ENCODE data around the gene TSPAN31. TPM values are rescaled to one million over a fixed set of nuclear protein-coding genes. Genes with fewer than 3 reads are reported as not detected.
"Not testable (repeated sequence)": the region's sequence is repeated elsewhere in the genome, so short reads cannot be mapped to it uniquely, and the experiment has no call there.

Gene TSPAN31
- total RNA-seq, 1 experiment from 2014 or later = 64.1 TPM

DNA sequence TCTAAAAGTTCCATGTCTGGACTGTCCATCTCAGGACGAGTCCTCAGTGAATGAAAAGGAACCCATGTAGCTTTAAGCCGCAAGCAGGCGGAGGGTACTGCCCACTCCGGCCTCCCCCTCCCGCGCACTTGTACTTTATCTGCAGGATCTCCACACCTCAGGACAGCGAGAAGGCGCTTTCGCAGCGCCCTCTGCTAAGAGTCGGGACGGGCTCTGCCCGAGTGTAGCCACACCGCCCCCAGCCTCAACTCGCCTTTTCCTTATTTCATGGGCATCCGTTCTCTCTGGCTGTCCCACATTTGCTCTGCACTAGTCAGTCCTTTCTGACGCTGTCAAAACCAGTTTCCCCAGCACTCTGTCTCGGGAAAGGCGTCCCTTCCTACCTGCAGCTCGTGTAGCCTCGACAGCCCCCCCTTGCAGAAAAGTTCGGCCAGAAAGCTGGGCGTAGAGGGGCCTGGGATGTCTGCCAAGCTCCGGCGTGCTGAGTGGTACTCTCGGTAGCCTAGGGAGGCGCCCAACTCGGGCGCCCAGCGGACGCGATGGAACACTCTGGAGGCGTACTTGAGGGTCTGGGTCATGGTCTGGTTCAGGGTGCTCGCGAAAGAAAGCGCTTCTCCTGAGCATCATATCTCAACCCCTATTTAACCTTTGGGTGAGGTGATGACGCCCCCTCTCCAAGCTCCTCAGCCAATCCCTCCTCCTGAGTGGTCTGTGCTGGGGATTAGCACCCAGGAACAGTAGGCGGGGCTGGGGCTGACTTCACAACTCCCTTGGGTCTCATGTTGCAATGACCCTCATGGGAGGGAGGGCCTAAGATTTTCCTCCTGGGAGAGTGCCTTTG, 21.8 kb downstream of the TSPAN31 start, which contains the start of gene CYP27B1:
Gene CYP27B1, minus strand, starts transcription at position 615 of the 841 bp plus-strand sequence. Its CDS starts 37 bp downstream, at position 578.
- DNase-seq (ENCODE audit: low spot score) = no peak

DNA sequence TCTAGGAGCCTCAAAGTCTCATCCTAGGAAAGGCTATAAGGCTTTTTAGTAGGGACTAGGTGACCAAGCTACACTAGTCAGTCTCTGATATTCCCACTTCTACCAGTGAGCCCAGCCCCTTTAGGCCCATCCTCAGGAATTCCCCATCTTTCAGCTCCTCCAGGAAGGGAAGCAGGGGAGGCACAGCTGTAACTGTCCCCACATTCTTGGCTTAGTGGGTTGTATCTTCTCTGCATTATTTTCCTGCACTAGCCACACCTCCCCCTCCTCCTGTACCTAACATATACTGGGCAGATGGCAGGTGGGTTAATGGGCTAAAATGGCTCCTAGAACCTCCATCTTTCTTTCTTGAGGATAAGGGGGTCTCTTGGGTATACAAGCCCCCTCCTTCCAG, 22.5 kb downstream of the TSPAN31 start:
- no peak for DNase-seq (ENCODE audit: low spot score)

DNA sequence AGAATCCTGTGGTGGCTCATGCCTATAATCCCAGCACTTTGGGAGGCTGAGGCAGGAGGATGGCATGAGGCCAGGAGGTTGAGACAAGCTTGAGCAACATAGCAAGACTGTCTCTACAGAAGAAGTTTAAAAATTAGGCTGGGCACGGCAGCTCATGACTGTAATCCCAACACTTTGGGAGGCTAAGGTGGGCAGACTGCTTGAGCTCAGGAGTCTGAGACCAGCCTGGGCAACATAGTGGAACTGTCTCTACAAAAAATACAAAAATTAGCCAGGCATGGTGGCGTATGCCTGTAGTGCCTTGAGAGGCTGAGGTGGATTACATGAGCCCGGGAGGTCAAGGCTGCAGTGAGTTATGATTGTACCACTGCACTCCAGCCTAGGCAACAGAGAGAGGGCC, 23.0 kb downstream of the TSPAN31 start:
- DNase-seq (ENCODE audit: low spot score) = no peak

DNA sequence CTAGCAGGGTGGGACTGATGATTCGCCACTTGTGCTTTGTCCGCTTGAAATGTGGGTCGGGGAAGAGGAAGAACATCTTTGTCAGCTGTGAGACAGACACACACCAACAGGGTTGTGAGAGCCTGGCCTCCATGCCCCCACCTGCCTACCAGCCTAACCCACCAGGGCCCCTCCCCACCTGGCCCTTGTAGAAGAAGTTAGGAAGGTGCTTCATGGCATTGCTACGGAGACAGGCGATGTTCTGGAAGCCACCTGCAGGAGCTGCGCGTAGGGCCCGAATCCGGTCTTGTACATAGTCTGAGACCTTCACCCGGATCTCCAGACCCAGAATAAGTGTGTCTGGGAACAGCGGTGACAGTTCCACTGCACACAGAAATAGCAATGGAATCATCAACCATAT, 24.8 kb downstream of the TSPAN31 start:
- DNase-seq (ENCODE audit: low spot score) = no peak

DNA sequence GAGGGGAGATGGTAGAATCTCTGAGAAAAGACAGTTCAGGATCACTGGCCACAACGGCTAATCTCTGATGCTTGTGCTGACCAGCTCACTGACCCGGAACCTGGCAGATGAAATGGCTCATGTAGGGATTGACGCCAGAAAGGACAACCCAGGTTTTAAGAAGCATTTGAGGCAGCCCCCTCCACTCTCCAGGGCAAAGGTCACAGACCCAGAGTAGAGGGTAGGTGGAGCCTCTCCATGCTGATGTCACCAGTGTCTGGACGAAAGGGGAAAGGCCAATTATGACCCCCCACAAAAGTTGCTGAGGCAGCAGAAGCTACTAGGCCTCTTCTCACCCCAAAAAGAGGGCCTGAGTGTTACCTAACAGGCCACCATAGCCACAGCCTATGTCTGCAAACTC, 25.9 kb downstream of the TSPAN31 start:
- no peak for DNase-seq (ENCODE audit: low spot score)

DNA sequence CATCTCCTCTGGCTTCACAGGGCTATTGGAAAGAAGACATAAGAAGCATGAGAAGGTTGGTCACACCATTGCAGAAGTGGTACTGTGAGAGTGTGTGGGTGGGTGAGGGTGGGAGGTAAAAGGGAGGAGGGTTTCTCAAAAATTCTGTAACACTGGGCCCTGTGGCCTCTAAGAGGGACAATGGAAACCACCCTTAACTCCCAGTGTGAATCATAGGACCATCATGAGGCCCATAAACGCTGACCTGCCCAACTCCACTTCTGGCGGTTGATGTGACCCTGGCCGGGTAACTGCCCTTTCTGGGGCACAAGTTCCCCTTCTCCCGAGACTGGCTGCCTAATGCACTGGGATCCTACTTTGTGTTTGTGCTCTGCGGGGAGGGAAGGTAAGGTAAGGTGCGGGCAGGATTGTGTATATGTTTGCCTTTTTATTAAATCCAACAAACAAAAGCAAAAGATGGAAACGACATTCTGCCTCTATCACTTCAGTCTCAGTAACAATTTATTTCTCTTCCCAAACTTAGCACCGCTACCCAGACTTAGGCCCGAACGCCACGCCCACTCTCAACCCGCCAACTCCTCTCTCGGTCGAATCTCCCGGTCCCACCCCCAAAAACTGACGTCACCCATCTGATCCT, 26.5 kb downstream of the TSPAN31 start:
- peak; percentile 88 for DNase-seq (ENCODE audit: low spot score)

DNA sequence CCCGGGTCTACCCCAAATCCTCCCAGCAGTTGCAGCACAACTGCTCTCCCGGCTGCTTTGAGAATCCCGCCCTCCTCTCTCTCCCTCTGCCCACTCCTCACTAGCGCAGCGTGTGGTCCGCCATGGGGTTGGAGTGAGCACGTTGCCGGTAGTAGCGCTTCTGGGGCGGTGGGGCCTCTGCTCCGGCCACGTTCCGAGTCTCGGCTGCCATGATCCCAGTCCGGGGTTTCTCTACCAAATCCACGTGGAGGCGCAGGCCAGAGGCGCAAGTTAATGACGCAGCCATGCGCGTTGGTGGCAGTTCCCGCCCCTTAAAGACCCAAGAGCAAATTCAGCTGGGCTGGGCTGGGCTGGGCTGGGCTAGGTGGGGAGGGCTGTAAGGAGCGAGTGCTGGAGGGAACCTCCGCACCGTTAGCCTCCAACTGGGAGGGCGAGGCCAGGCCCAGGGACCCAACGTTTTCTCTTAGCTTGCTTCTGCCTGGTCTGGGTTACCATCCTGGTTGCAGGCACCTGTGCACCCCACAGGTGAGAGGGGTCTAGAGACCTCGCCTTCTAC, 27.1 kb downstream of the TSPAN31 start, which contains the start of gene METTL1:
Gene METTL1, minus strand, starts transcription at position 233 of the 556 bp plus-strand sequence. Its CDS starts 22 bp downstream, at position 211.
- peak; percentile 96 for DNase-seq (ENCODE audit: low spot score)

DNA sequence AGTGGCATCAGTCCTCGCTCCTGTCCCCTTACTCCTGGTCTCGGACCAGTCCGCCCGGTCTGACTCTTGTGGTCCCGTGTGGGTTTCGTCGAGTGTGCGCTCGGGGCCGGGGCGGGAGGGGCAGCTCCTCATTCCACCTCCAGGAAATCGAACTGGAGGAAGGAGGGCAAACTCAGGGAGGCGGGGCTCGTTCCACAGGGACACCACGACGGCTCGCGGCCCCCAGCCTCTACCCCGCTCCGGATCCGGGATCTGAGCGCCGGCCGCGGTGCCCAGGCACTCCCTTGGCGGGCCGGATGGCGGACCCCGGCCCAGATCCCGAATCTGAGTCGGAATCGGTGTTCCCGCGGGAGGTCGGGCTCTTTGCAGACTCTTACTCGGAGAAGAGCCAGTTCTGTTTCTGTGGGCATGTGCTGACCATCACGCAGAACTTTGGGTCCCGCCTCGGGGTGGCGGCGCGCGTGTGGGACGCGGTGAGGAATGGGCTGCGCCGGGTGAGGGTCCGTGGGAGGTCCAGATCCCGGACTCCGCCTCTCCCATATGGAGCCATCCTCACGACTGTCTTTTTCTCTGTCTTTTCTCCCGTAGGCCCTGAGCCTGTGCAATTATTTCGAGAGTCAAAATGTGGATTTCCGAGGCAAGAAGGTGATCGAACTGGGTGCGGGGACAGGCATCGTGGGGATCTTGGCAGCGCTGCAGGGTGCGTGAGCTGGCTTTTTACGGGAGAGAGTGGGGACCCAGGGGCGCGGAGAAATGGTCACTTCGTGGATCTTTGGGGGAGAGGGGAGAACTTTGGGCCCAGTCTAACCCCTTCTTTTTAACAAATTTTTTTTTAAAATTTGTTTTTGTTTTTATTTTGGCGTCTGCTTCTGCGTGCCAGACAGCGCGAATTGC, 27.8 kb downstream of the TSPAN31 start, which contains the start of gene EEF1AKMT3:
Gene EEF1AKMT3, plus strand, starts transcription at position 186 of the 894 bp plus-strand sequence. Its CDS starts 111 bp downstream, at position 297.
- no peak for DNase-seq (ENCODE audit: low spot score)

DNA sequence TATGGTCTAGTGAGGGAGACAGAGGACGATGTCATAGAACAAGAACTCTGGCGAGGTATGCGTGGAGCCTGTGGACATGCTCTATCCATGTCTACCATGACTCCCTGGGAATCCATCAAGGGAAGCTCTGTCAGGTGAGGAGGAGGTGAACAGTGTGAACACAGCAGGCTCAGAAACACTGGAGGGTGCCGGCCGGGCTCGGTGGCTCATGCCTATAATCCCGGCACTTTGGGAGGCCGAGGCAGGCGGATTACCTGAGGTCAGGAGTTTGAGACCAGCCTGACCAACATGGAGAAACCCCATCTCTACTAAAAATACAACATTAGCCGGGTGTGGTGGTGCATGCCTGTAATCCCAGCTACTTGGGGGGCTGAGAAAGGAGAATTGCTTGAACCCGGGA, 29.8 kb downstream of the TSPAN31 start:
- DNase-seq (ENCODE audit: low spot score) = not testable (repeated sequence)

DNA sequence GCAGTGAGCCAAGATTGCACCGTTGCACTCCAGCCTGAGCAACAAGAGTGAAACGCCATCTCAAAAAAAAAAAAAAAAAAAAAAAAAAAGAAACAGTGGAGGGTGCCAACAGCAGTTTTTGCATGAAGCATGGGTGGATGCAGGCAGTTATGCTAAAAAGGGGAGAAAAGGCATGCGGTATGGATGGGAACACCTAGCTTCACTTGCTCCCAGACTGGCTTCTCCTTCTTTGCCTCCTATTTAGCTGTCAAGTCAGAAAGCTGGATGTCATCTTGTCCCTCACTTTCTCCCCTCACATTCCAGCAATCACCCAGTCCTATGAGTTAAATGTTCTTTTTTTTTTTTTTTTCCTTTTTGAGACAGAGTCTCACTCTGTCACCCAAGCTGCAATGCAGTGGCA, 30.2 kb downstream of the TSPAN31 start:
- no peak for DNase-seq (ENCODE audit: low spot score)

DNA sequence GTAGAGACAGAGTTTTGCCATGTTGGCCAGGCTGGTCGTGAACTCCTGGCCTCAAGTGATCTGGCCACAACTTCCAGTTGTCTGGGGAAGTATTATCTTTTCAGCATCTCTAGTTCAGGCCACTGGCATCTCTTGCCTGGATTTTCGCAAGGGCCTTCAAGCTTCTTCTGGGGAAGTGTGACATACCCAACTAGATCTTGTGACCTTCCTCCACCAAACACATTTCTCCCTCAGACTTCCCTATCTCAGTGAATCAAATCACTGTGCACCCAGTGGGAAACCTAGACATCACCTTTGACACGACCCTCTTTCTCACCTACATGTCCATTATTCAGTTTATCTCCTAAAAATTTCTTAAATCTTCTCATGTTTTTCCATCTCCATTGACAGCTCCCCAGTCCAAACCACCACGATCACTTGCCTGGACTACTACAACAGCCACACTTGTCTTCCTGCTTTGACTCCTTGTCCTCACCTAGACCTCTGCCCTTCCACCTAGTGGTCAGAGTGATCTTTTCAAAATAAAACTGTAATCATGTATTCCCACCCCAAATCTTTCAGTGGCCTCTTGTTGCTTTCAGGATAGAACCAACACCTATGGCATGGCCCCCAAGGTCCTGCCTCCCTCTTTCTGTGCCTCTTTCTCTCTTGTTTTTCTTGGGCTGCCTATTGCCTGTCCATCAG, 30.9 kb downstream of the TSPAN31 start:
- DNase-seq (ENCODE audit: low spot score) = no peak

DNA sequence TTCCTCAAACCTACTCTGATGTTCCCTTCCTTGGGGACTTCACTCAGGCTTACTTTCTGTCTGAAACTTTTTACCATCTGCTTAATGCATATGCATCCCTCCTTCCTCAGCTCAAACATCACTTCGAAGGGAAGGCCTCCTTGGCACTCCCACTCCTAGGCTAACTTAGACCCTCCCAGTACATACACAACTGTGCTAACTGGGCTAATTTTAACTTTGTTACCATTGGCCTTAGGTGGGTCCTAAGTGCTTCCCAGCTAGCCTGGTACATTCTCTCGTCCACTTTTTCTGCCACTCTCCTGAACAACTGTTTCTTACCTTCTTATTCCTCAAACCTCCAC, 31.4 kb downstream of the TSPAN31 start:
- DNase-seq (ENCODE audit: low spot score) = no peak

DNA sequence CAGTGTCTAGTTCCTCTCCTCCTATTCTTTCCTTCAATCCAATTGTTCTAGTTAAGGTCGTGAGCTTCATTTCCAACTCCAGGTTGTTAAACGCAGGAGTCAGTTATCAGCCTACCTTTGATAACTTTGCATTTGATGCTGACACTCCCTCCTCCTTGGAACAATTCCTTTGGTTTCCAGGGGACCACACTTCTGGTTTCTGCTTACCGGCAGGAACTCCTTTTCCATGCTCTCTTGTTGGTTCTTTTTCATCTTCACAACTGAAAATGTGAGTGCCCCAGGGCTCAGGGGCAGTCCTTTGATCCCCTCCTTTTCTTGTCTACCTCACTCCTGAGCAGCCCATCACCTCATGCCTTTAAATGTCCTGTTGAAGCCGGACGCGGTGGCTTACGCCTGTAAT, 32.5 kb downstream of the TSPAN31 start:
- no peak for DNase-seq (ENCODE audit: low spot score)

DNA sequence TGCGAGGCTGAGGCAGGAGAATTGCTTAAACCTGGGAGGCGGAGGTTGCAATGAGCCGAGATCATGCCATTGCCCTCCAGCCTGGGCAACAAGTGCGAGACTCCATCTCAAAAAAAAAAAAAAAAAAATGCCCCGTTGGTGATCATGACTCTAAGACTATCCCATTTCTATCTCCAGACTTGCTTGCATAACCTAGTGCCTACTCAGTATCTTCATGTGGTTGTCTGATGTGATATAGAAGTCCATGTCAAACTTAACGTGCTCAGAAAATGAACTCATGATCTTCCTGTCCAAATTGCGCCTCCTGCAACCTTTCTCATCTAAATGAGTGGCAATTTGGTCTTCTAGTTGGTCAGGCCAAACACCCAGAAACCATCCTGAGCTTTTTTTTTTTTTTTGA, 33.1 kb downstream of the TSPAN31 start:
- no peak for DNase-seq (ENCODE audit: low spot score)

DNA sequence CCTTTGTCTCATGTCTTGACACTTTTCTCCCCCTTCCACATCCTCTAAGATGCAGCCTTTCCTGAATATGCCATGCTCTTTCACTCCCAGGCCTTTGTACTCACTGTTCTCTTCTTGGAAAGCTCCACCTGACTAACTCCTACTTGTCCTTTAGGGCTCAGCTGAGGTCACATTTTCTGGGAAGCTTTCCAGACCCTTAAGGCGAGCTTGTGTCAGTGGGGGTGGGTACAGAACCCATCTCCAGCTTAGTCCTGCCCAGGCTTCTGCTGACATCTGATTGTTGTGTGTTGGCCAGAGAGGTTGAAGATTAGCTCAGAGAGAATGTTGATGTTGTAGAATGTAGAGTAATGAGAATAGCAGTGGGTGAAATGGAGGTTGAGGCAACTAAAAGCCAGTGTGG, 34.9 kb downstream of the TSPAN31 start:
- DNase-seq (ENCODE audit: low spot score) = no peak

DNA sequence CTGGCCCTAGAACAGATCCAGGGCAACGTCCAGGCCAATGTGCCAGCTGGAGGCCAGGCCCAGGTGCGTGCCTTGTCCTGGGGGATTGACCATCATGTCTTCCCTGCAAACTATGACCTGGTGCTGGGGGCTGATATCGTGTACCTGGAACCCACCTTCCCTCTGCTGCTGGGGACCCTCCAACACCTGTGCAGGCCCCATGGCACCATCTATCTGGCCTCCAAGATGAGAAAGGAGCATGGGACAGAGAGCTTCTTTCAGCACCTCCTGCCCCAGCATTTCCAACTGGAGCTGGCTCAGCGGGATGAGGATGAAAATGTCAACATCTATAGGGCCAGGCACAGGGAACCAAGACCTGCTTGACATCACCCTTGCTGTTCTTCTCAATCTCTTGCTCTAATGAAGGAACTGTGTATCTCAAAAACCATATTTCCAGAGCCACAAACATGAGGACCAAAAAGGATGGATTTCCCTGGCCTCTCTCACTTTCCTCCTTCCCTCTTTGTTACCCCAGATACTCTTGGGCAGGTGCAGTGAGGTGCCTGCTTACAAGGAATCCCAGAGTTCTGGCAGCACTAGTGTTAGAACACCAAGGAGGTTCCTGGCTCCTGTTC, 35.6 kb downstream of the TSPAN31 start:
- no peak for DNase-seq (ENCODE audit: low spot score)

DNA sequence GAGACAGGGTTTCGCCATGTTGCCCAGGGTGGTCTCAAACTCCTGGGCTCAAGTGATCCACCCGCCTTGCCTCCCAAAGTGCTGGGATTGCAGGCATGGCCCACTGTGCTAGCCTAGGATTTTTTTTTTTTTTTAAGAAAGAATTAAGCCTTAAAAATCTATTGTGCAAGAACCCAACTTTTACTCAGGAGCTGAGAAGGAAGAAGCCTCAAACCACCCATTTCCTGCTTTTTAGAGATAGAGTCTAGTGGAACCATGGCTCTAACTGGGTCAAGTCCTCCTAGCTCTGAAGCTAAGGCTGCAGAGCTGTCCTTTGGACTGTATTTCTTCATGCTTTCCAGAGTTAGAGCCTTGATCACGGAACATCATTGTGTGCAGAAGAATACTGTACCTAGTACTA, 36.4 kb downstream of the TSPAN31 start:
- DNase-seq (ENCODE audit: low spot score) = no peak

DNA sequence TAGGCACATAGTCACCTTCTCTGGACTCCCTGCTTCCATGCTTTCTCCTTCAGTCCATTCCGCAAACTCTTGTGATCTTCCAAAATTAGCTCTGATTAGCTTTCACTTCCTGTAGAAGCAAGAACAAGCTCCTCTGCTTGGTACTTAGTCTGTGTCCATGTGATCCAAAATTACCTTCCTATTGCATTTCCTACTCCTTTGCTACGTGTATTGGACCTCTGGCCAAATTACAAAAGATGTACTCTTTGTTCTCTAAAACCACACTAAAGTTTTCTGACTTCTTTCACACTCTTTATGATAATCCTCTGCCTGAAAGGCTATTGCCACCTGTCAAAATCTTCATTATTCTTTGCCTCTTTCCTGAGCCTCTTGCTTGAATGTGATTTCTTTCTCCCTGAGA, 37.0 kb downstream of the TSPAN31 start:
- no peak for DNase-seq (ENCODE audit: low spot score)

DNA sequence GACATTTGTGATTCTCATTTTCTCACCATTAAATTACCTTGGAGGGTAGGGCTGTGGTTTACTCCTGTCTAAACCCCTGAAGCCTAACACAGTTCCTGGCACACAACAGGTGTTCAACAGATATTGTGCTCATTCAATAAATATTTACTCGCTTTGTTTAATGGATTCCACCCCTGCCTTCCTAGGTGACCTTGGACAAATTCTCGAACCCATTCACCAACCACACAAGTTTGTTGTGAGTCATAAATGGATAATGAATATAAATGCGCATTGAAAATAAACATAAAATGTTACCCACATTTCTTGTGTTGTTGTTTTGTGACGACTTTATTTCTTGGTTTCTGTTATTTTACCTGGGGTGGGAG, 37.4 kb downstream of the TSPAN31 start:
- no peak for DNase-seq (ENCODE audit: low spot score)

DNA sequence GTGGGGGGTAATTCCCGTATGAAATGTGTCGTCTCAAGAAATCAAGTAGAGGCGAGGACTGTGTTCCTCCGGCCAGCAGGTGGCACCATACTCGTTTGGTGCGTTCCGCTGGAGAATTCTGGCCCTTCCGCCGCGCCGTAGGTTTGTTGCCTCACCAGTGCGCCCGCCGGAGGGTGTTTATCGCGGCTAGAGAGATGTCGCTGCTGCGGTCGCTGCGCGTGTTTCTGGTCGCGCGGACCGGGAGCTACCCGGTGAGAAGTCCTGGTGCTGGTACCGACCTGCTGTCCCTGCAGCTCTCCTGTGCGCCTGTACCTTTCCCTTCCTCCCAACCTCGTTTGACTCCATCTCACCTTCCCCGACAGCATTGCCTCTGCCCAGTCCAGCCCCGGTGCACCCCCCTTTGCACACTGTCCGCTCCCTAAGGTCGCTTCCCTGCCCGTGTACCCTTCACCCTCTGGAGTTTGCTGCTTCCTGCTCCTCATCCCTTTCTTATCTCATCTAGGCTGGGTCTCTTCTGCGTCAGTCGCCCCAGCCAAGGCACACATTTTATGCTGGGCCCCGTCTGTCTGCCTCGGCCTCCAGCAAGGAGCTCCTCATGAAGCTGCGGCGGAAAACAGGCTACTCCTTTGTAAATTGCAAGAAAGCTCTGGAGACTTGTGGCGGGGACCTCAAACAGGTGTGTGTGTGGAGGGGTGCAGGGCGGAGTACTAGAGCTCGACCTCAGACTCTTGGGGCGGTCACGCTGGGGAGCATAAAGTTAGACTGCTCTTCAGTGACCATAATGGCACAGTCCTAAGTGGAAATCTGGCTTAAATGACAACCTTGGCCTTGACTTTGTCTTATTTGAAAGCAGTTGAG, 38.0 kb downstream of the TSPAN31 start, which contains the start of gene TSFM:
Gene TSFM, plus strand, starts transcription at position 180 of the 858 bp plus-strand sequence. Its CDS starts 15 bp downstream, at position 195.
- DNase-seq (ENCODE audit: low spot score) = peak; percentile 89
